ENCODE measurements around the gene SH3BP5. TPM values are rescaled to one million over a fixed set of nuclear protein-coding genes. Genes with fewer than 3 reads are reported as not detected.

SH3BP5 gene
- total and polyA plus RNA-seq, 4 donors, result 50.3 to 76.6 (median 67.3) TPM

DNA sequence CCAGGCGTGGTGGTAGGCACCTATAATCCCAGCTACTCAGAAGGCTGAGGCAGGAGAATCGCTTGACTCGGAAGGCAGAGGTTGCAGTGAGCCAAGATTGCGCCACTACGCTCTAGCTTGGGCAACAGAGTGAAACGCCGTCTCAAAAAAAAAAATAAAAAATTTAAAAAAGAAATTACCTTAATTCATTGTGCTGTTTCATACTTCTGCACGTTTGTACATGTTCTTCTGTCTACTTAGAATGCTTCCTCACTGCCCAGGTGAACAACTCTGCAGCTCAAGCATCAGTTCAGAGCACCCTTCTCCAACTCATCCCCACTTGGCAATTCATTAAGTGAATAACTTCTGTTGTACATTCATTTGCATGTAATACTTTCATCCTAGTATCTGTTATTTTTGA, 112.3 kb downstream of the SH3BP5 start:
- Histone ChIP-seq H3K27me3 (ENCODE audit: control insufficient read depth in 3 of 3, insufficient read depth in 3 of 3, low read length in 2 of 3) (no peaks in the 10 kb centered on the region), H3K36me3 (ENCODE audit: control insufficient read depth in 4 of 4, insufficient read depth in 4 of 4, low read length in 4 of 4) (peaks cover 19 to 66% (median 43%) of the 10 kb centered on the region in 4 donors), H3K27ac (ENCODE audit: low read depth in 1 of 2, low read length in 1 of 2) (no peak overlapping the region), H3K4me3 (no peak overlapping the region), H3K9ac (ENCODE audit: insufficient read depth in 1 of 2, low read length in 2 of 2) (no peak overlapping the region), H3K4me1 (ENCODE audit: control insufficient read depth in 5 of 5, insufficient read depth in 5 of 5, low read length in 5 of 5) (peaks cover 0 to 9% (median 0%) of the 10 kb centered on the region in 5 donors), H3K9me3 (ENCODE audit: control insufficient read depth in 4 of 4, insufficient read depth in 3 of 4, low read length in 3 of 4) (no peaks in the 10 kb centered on the region)
- DNase-seq (no peak), ATAC-seq (ENCODE audit: insufficient read depth, low FRiP score) (no peak)
- WGBS, 2 donors, result 37 to 85% methylated on average over 8 of the region's 8 CpGs
- TF ChIP-seq, protein P1, sequence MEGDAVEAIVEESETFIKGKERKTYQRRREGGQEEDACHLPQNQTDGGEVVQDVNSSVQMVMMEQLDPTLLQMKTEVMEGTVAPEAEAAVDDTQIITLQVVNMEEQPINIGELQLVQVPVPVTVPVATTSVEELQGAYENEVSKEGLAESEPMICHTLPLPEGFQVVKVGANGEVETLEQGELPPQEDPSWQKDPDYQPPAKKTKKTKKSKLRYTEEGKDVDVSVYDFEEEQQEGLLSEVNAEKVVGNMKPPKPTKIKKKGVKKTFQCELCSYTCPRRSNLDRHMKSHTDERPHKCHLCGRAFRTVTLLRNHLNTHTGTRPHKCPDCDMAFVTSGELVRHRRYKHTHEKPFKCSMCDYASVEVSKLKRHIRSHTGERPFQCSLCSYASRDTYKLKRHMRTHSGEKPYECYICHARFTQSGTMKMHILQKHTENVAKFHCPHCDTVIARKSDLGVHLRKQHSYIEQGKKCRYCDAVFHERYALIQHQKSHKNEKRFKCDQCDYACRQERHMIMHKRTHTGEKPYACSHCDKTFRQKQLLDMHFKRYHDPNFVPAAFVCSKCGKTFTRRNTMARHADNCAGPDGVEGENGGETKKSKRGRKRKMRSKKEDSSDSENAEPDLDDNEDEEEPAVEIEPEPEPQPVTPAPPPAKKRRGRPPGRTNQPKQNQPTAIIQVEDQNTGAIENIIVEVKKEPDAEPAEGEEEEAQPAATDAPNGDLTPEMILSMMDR (IDR thresholded peaks at IDR 0.05; ENCODE audit: control extremely low read depth, extremely low read depth), result no peak

DNA sequence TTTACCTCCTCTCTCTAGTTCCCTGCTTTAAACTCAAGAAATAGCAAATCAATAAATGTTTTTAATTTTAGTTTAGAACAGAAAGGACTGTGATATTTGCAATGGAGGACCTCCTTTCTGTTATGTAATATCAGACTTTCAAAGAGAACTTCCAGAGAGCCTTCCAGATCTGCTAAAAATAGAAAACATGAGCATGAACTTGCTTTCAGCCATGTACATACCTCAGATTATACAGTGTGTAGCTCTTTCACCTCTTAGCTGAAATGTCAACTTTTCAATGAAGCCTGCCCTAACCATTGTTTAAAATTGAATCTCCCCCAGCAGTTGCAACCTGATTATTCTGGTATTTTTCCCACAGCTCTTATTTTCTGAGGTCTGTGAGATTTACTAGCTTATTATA, 113.7 kb downstream of the SH3BP5 start:
- Histone ChIP-seq H3K4me1 (ENCODE audit: control insufficient read depth in 5 of 5, insufficient read depth in 5 of 5, low read length in 5 of 5) (peaks cover 0 to 9% (median 0%) of the 10 kb centered on the region in 5 donors), H3K9ac (ENCODE audit: insufficient read depth in 1 of 2, low read length in 2 of 2) (no peak overlapping the region), H3K27me3 (ENCODE audit: control insufficient read depth in 3 of 3, insufficient read depth in 3 of 3, low read length in 2 of 3) (no peaks in the 10 kb centered on the region), H3K9me3 (ENCODE audit: control insufficient read depth in 4 of 4, insufficient read depth in 3 of 4, low read length in 3 of 4) (no peaks in the 10 kb centered on the region), H3K27ac (ENCODE audit: low read depth in 1 of 2, low read length in 1 of 2) (peak overlapping the region in 1 of 2 donors; percentile 45), H3K36me3 (ENCODE audit: control insufficient read depth in 4 of 4, insufficient read depth in 4 of 4, low read length in 4 of 4) (peaks cover 24 to 56% (median 38%) of the 10 kb centered on the region in 4 donors), H3K4me3 (no peak overlapping the region)
- TF ChIP-seq, protein P1 (IDR thresholded peaks at IDR 0.05; ENCODE audit: control extremely low read depth, extremely low read depth), result no peak
- no peak for DNase-seq
- no peak for ATAC-seq (ENCODE audit: insufficient read depth, low FRiP score)

GRCh38 chr3:15217841-15218267, 114.5 kb downstream of the SH3BP5 start:
- Histone ChIP-seq H3K9me3 (ENCODE audit: control insufficient read depth in 4 of 4, insufficient read depth in 3 of 4, low read length in 3 of 4) (no peaks in the 10 kb centered on the region), H3K4me1 (ENCODE audit: control insufficient read depth in 5 of 5, insufficient read depth in 5 of 5, low read length in 5 of 5) (peaks cover 0 to 9% (median 0%) of the 10 kb centered on the region in 5 donors), H3K36me3 (ENCODE audit: control insufficient read depth in 4 of 4, insufficient read depth in 4 of 4, low read length in 4 of 4) (peaks cover 24 to 55% (median 38%) of the 10 kb centered on the region in 4 donors), H3K27ac (ENCODE audit: low read depth in 1 of 2, low read length in 1 of 2) (no peak overlapping the region), H3K27me3 (ENCODE audit: control insufficient read depth in 3 of 3, insufficient read depth in 3 of 3, low read length in 2 of 3) (no peaks in the 10 kb centered on the region), H3K4me3 (no peak overlapping the region), H3K9ac (ENCODE audit: insufficient read depth in 1 of 2, low read length in 2 of 2) (no peak overlapping the region)
- ATAC-seq (ENCODE audit: insufficient read depth, low FRiP score) (no peak), DNase-seq (no peak)
- TF ChIP-seq, protein P1 (IDR thresholded peaks at IDR 0.05; ENCODE audit: control extremely low read depth, extremely low read depth), result no peak
- 74 to 77% methylated on average over 2 of the region's 2 CpGs for WGBS, 2 donors
